Astrocyte of the spinal cord (primary cell): ENCODE data around the gene PLEKHA7.

Experiments used
- DNase-seq: peaks from one replicate; pipeline ENCODE4 v3.0.0; 2011; ENCODE audit warnings: low read depth, low spot score
- H3K4me3 ChIP-seq: 2 replicates; pipeline ENCODE4 v1.5.1; 2011; ENCODE audit warnings: low read depth, mild to moderate bottlenecking, low read length, moderate library complexity
- CTCF ChIP-seq: IDR thresholded peaks from 2 replicates; pipeline ENCODE4 v1.5.1; 2012; ENCODE audit warnings: low read depth, mild to moderate bottlenecking, low read length, inconsistent platforms
- in situ Hi-C: cut with HindIII; loops from 2 replicates; pipeline ENCODE4 v1.10.0; 2017; ENCODE audit warnings: low sequenced_read_pairs

PLEKHA7 gene

GRCh38 chr11:16806791-16807190, 207.4 kb downstream of the PLEKHA7 start:
- no peak for TF ChIP-seq CTCF
- DNase-seq = peak; percentile 67
- in situ Hi-C loops = no loop called here
- H3K4me3 ChIP-seq = no peak overlapping the region

GRCh38 chr11:16805938-16806337, 208.3 kb downstream of the PLEKHA7 start:
- TF ChIP-seq CTCF = no peak
- no peak overlapping the region for H3K4me3 ChIP-seq
- in situ Hi-C loops = no loop called here
- DNase-seq = peak; percentile 70

- DNase-seq = peak; percentile 25
- H3K4me3 ChIP-seq = no peak overlapping the region
- in situ Hi-C loops = no loop called here
- no peak for TF ChIP-seq CTCF
These were observed 209.9 kb downstream of the PLEKHA7 start for GRCh38 chr11:16804104-16804947.

- in situ Hi-C loops = no loop called here
- no peak for DNase-seq
- TF ChIP-seq CTCF = no peak
- H3K4me3 ChIP-seq = no peak overlapping the region
These were observed 212.8 kb downstream of the PLEKHA7 start for GRCh38 chr11:16801288-16801980.

- no peak overlapping the region for H3K4me3 ChIP-seq
- TF ChIP-seq CTCF = no peak
- no peak for DNase-seq
- in situ Hi-C loops = no loop called here
These were observed 213.8 kb downstream of the PLEKHA7 start for GRCh38 chr11:16800382-16800781.

- TF ChIP-seq CTCF = no peak
- in situ Hi-C loops = no loop called here
These were observed 214.3 kb downstream of the PLEKHA7 start for GRCh38 chr11:16799890-16800289.

More at GRCh38 chr11:16799890-16800289, 214.3 kb downstream of the PLEKHA7 start:
- no peak for DNase-seq
- no peak overlapping the region for H3K4me3 ChIP-seq
